OCI-LY7 (cell line): ENCODE data around the gene KDM8. TPM values are rescaled to one million over a fixed set of nuclear protein-coding genes. Genes with fewer than 3 reads are reported as not detected.

Experiments used
- BruUV-seq: library from RNA; stranded (reverse); fragments of 400-500 nt; replicated peaks from 2 replicates; lab custom pipeline; 2021; lab: Mats Ljungman, UMichigan
- CTCF ChIA-PET: fragments of 300-600 bp; sonication (Branson Sonifier 250); formaldehyde crosslinking; loops from one replicate; lab custom pipeline; 2022; ENCODE audit warnings: antibody characterized with exemption; ENCODE audit not compliant: unreplicated experiment; lab: Charles Lee
- POLR2A ChIA-PET: fragments of 300-600 bp; sonication (Branson Sonifier 250); formaldehyde crosslinking; loops from one replicate; lab custom pipeline; 2022; ENCODE audit warnings: antibody characterized with exemption; lab: Charles Lee
- DNase-seq: peaks from one replicate; pipeline ENCODE4 v3.0.0-alpha.2; 2015; ENCODE audit warnings: low spot score
- H2AFZ ChIP-seq: fragments of 200-600 bp; sonication (generic), shearing (Covaris generic); 2 replicates; pipeline ENCODE4 v1.6.1; 2014; ENCODE audit warnings: mild to moderate bottlenecking, antibody characterized with exemption, low read length, moderate library complexity
- H3K27ac ChIP-seq: fragments of 200-600 bp; sonication (generic); 2 replicates; pipeline ENCODE4 v1.5.1; 2014; ENCODE audit warnings: mixed run types, low read depth, mild to moderate bottlenecking, moderate library complexity, low read length, inconsistent platforms; ENCODE audit not compliant: poor library complexity, severe bottlenecking
- H3K36me3 ChIP-seq: fragments of 200-600 bp; sonication (generic); 2 replicates; pipeline ENCODE4 v1.6.1; 2014; ENCODE audit warnings: mild to moderate bottlenecking, antibody characterized with exemption, low read length, moderate library complexity, mixed read lengths; ENCODE audit not compliant: insufficient read depth
- H3K4me1 ChIP-seq: fragments of 200-600 bp; sonication (generic); 2 replicates; pipeline ENCODE4 v1.5.1; 2014; ENCODE audit warnings: mild to moderate bottlenecking, low read length; ENCODE audit not compliant: insufficient read depth, poor library complexity, severe bottlenecking
- H3K4me2 ChIP-seq: fragments of 200-600 bp; sonication (generic); 2 replicates; pipeline ENCODE4 v1.6.1; 2014; ENCODE audit warnings: mild to moderate bottlenecking, low read length
- H3K4me3 ChIP-seq: fragments of 200-600 bp; sonication (generic); 2 replicates; pipeline ENCODE4 v1.5.1; 2014; ENCODE audit warnings: mild to moderate bottlenecking, low read depth, low read length; ENCODE audit not compliant: poor library complexity, severe bottlenecking
- H3K79me2 ChIP-seq: fragments of 200-600 bp; sonication (generic); 2 replicates; pipeline ENCODE4 v1.6.1; 2016; ENCODE audit warnings: low read depth, mild to moderate bottlenecking, low read length, moderate library complexity, mixed read lengths; ENCODE audit not compliant: insufficient read depth
- H3K9me2 ChIP-seq: fragments of 200-600 bp; sonication (generic); 2 replicates; pipeline ENCODE4 v1.6.1; 2016; ENCODE audit warnings: mild to moderate bottlenecking, low read length, mixed read lengths; ENCODE audit not compliant: insufficient read depth
- H3K9me3 ChIP-seq: fragments of 200-600 bp; sonication (generic); 2 replicates; pipeline ENCODE4 v1.6.1; 2014; ENCODE audit warnings: mild to moderate bottlenecking, mixed run types, low read length, mixed read lengths
- H4K20me1 ChIP-seq: fragments of 200-600 bp; sonication (generic); 2 replicates; pipeline ENCODE4 v1.6.1; 2014; ENCODE audit warnings: mild to moderate bottlenecking, antibody characterized with exemption, low read length, moderate library complexity, mixed read lengths; ENCODE audit not compliant: insufficient read depth
- CTCF ChIP-seq: fragments of 200-600 bp; sonication (generic); conservative IDR thresholded peaks from 2 replicates; pipeline ENCODE4 v1.5.1; 2014; ENCODE audit warnings: mild to moderate bottlenecking, antibody characterized with exemption, low read length, moderate library complexity, mixed read lengths
- EZH2phosphoT487 ChIP-seq: fragments of 200-600 bp; sonication (generic); IDR thresholded peaks from 2 replicates; pipeline ENCODE4 v1.6.1; 2018; ENCODE audit warnings: low read depth, borderline replicate concordance, mild to moderate bottlenecking, mixed run types, antibody characterized with exemption, low read length, moderate library complexity, mixed read lengths
- intact Hi-C: fragments of 100-400 bp; cut with micrococcal nuclease; formaldehyde crosslinking; loops from one replicate; pipeline ENCODE4 v1.10.0; 2022; ENCODE audit not compliant: unreplicated experiment
- total RNA-seq, 2 experiments: library from RNA; depleted of rRNA in 1 of 2; stranded (reverse); fragments of >200 nt in 1 of 2; shearing (Covaris generic) in 1 of 2; gene quantifications; 2 replicates each; pipeline ENCODE4 v1.2.3, GENCODE V29; 2014 to 2022

KDM8 gene
- total RNA-seq, 2 experiments from 2014 or later = 14.2 to 14.5 TPM

DNA sequence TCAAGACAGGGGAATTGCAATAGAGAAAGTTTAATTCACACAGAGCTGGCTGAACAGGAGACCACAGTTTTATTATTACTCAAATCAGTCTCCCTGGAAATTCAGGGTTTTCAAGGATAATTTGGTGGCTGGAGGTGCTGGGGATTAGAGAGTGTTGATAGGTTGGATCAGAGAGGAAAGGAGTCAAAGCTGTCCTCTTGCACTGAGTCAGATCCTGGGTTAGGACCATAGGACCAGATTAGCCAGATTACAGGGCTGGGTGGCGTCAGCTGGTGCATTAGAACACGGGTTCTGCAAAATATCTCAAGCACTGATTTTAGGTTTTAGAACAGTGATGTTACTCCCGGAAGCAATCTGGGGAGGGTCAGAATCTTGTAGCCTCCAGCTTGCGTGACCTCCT, 67.0 kb downstream of the KDM8 start:
- Histone ChIP-seq H2AFZ (peak overlapping the region; percentile 28; the same call in 1 of the 2 replicates), H3K36me3 (no peaks in the 10 kb centered on the region), H4K20me1 (no peaks in the 10 kb centered on the region), H3K27ac (peak overlapping the region; percentile 54), H3K4me2 (peak overlapping the region; percentile 36), H3K9me2 (no peaks in the 10 kb centered on the region), H3K4me1 (peaks cover 75% of the 10 kb centered on the region), H3K4me3 (no peak overlapping the region), H3K79me2 (peaks cover 20% of the 10 kb centered on the region; the same call in 1 of the 2 replicates), H3K9me3 (no peaks in the 10 kb centered on the region; the same call in 1 of the 2 replicates)
- TF ChIP-seq EZH2phosphoT487 = no peak
- TF ChIP-seq CTCF = no peak
- no TSS peak for BruUV-seq
- POLR2A ChIA-PET = interaction anchor here (1.0 to 1.4 kb wide), 4 partner anchors 12 to 67 kb away, joined by 3 to 5 read pairs (median 4); partner anchors contain the start of gene KDM8
- DNase-seq = no peak
- CTCF ChIA-PET = interaction anchor here (0.9 kb wide), 1 partner anchor 158 kb away, joined by 3 read pairs; no protein-coding TSS in a partner anchor
- intact Hi-C loops = no loop called here

Other genes with a start within 250 kb of the KDM8 start
- not detected in 2 replicates for gene C16orf82, start 136.6 kb upstream of the KDM8 start, total RNA-seq (2014; rRNA removed; shearing (Covaris generic))
- gene C16orf82, start 136.6 kb upstream of the KDM8 start, total RNA-seq (2022) = not detected in 2 replicates
- gene NSMCE1, start 65.2 kb downstream of the KDM8 start, total RNA-seq (2014; rRNA removed; shearing (Covaris generic)) = 51.1 and 52.1 TPM in 2 replicates
- gene NSMCE1, start 65.2 kb downstream of the KDM8 start, total RNA-seq (2022) = 84.0 and 89.4 TPM in 2 replicates
- gene IL4R, start 110.4 kb downstream of the KDM8 start, total RNA-seq (2014; rRNA removed; shearing (Covaris generic)) = 33.0 and 82.8 TPM in 2 replicates
- 73.1 and 101 TPM in 2 replicates for gene IL4R, start 110.4 kb downstream of the KDM8 start, total RNA-seq (2022)
- 10.0 and 10.9 TPM in 2 replicates for gene IL21R, start 198.6 kb downstream of the KDM8 start, total RNA-seq (2014; rRNA removed; shearing (Covaris generic))
- 36.7 and 47.0 TPM in 2 replicates for gene IL21R, start 198.6 kb downstream of the KDM8 start, total RNA-seq (2022)